ENCODE measurements around the gene RSPH1. TPM values are rescaled to one million over a fixed set of nuclear protein-coding genes. Genes with fewer than 3 reads are reported as not detected.

RSPH1 gene
- total RNA-seq, 2 donors from 2014 or later, result not detected

GRCh38 chr21:42466700-42467099 lies 29.3 kb downstream of the RSPH1 start:
- Histone ChIP-seq H3K36me3 (no peaks in the 10 kb centered on the region), H3K27me3 (no peaks in the 10 kb centered on the region), H3K9me3 (no peaks in the 10 kb centered on the region), H3K4me3 (peak overlapping the region in 1 of 2 donors; percentile 4), H3K27ac (no peak overlapping the region), H3K4me1 (no peaks in the 10 kb centered on the region)
- no peak for TF ChIP-seq CTCF (IDR thresholded peaks at IDR 0.05)
- DNase-seq (ENCODE audit: low spot score), result no peak

- no peaks in the 10 kb centered on the region for H3K27me3 ChIP-seq
- H3K36me3 ChIP-seq, result no peaks in the 10 kb centered on the region
- no peaks in the 10 kb centered on the region for H3K4me1 ChIP-seq
- TF ChIP-seq CTCF (IDR thresholded peaks at IDR 0.05), result no peak
- no peak overlapping the region for H3K4me3 ChIP-seq
- H3K9me3 ChIP-seq, result no peaks in the 10 kb centered on the region
- no peak overlapping the region for H3K27ac ChIP-seq
- DNase-seq (ENCODE audit: low spot score), result no peak
These were observed 30.3 kb downstream of the RSPH1 start for GRCh38 chr21:42465803-42466127.

GRCh38 chr21:42465008-42465802 lies 30.8 kb downstream of the RSPH1 start:
- DNase-seq (ENCODE audit: low spot score), result no peak

GRCh38 chr21:42463861-42464515 lies 32.0 kb downstream of the RSPH1 start:
- DNase-seq (ENCODE audit: low spot score), result no peak
- Histone ChIP-seq H3K27ac (no peak overlapping the region), H3K36me3 (no peaks in the 10 kb centered on the region), H3K4me3 (no peak overlapping the region), H3K4me1 (no peaks in the 10 kb centered on the region), H3K9me3 (no peaks in the 10 kb centered on the region), H3K27me3 (no peaks in the 10 kb centered on the region)
- TF ChIP-seq CTCF (IDR thresholded peaks at IDR 0.05), result no peak

More at GRCh38 chr21:42465008-42465802, 30.8 kb downstream of the RSPH1 start:
- Histone ChIP-seq H3K9me3 (no peaks in the 10 kb centered on the region), H3K36me3 (no peaks in the 10 kb centered on the region), H3K4me1 (no peaks in the 10 kb centered on the region), H3K27ac (no peak overlapping the region), H3K4me3 (no peak overlapping the region), H3K27me3 (no peaks in the 10 kb centered on the region)
- TF ChIP-seq CTCF (IDR thresholded peaks at IDR 0.05), result no peak

- Histone ChIP-seq H3K9me3 (no peaks in the 10 kb centered on the region), H3K4me3 (no peak overlapping the region), H3K27ac (no peak overlapping the region), H3K27me3 (no peaks in the 10 kb centered on the region), H3K36me3 (no peaks in the 10 kb centered on the region), H3K4me1 (no peaks in the 10 kb centered on the region)
- TF ChIP-seq CTCF (IDR thresholded peaks at IDR 0.05), result no peak
- no peak for DNase-seq (ENCODE audit: low spot score)
These were observed 33.8 kb downstream of the RSPH1 start for GRCh38 chr21:42461881-42462877.
